ENCODE results near the gene CBFA2T2.

CBFA2T2 gene

GRCh38 chr20:33540427-33540826 lies 50.5 kb downstream of the CBFA2T2 start:
- TF ChIP-seq POLR2AphosphoS5 (IDR thresholded peaks at IDR 0.05; ENCODE audit: low read depth, low read length): no peak
- TF ChIP-seq REST (IDR thresholded peaks at IDR 0.05; ENCODE audit: insufficient read depth in 1 of 2, low read depth in 2 of 2, low read length in 2 of 2): no peak
- no peak for TF ChIP-seq FOXP2 (optimal IDR thresholded peaks at IDR 0.05; ENCODE audit: borderline replicate concordance, extremely low read depth, extremely low read length, insufficient read depth)
- TF ChIP-seq TAF1 (IDR thresholded peaks at IDR 0.05; ENCODE audit: borderline replicate concordance, insufficient read depth, low read length): no peak
- no peak for TF ChIP-seq SIN3A (IDR thresholded peaks at IDR 0.05; ENCODE audit: borderline replicate concordance, insufficient read depth, low read length)

- TF ChIP-seq SIN3A (IDR thresholded peaks at IDR 0.05; ENCODE audit: borderline replicate concordance, insufficient read depth, low read length) (no peak), POLR2AphosphoS5 (IDR thresholded peaks at IDR 0.05; ENCODE audit: low read depth, low read length) (no peak), FOXP2 (optimal IDR thresholded peaks at IDR 0.05; ENCODE audit: borderline replicate concordance, extremely low read depth, extremely low read length, insufficient read depth) (no peak), TAF1 (IDR thresholded peaks at IDR 0.05; ENCODE audit: borderline replicate concordance, insufficient read depth, low read length) (no peak), REST (IDR thresholded peaks at IDR 0.05; ENCODE audit: insufficient read depth in 1 of 2, low read depth in 2 of 2, low read length in 2 of 2) (no peak)
Measured at GRCh38 chr20:33541074-33541473, 51.2 kb downstream of the CBFA2T2 start.

- no peak for TF ChIP-seq REST (IDR thresholded peaks at IDR 0.05; ENCODE audit: insufficient read depth in 1 of 2, low read depth in 2 of 2, low read length in 2 of 2)
- TF ChIP-seq POLR2AphosphoS5 (IDR thresholded peaks at IDR 0.05; ENCODE audit: low read depth, low read length): no peak
- no peak for TF ChIP-seq TAF1 (IDR thresholded peaks at IDR 0.05; ENCODE audit: borderline replicate concordance, insufficient read depth, low read length)
- no peak for TF ChIP-seq FOXP2 (optimal IDR thresholded peaks at IDR 0.05; ENCODE audit: borderline replicate concordance, extremely low read depth, extremely low read length, insufficient read depth)
- TF ChIP-seq SIN3A (IDR thresholded peaks at IDR 0.05; ENCODE audit: borderline replicate concordance, insufficient read depth, low read length): no peak
Measured at GRCh38 chr20:33541797-33542196, 51.9 kb downstream of the CBFA2T2 start.

- no peak for TF ChIP-seq TAF1 (IDR thresholded peaks at IDR 0.05; ENCODE audit: borderline replicate concordance, insufficient read depth, low read length)
- TF ChIP-seq SIN3A (IDR thresholded peaks at IDR 0.05; ENCODE audit: borderline replicate concordance, insufficient read depth, low read length): no peak
- TF ChIP-seq FOXP2 (optimal IDR thresholded peaks at IDR 0.05; ENCODE audit: borderline replicate concordance, extremely low read depth, extremely low read length, insufficient read depth): no peak
- no peak for TF ChIP-seq REST (IDR thresholded peaks at IDR 0.05; ENCODE audit: insufficient read depth in 1 of 2, low read depth in 2 of 2, low read length in 2 of 2)
Measured at GRCh38 chr20:33545763-33546162, 55.9 kb downstream of the CBFA2T2 start.

Measured in PFSK-1 (cell line).